ENCODE data around the gene ZNF853. TPM values are rescaled to one million over a fixed set of nuclear protein-coding genes. Genes with fewer than 3 reads are reported as not detected.

The ZNF853 gene
- total and polyA plus RNA-seq, 5 experiments from 2014 or later = 3.1 to 9.5 (median 8.2) TPM

DNA sequence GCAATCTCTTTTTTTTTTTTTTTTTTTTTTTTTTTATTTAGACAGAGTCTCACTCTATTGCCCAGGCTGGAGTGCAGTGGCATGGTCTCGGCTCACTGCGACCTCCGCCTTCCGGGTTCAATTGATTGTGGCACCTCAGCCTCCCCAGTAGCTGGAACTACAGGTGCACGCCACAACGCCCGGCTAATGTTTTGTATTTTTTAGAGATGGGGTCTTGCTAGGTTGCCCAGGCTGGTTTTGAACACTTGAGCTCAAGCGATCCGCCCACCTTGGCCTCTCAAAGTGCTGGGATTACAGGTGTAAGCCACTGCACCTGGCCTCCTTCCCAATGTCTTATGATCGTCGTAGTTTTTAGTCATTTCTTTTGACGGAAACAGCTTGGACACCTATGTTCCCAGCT, 6.6 kb upstream of the ZNF853 start:
- Mint-ChIP-seq H3K27ac (peak overlapping the region in 1 of 10 donors; percentile 33), H3K4me3 (no peak overlapping the region), H3K9me3 (peaks cover 0 to 1% (median 0%) of the 10 kb centered on the region in 9 donors), H3K4me1 (peaks cover 1 to 19% (median 15%) of the 10 kb centered on the region in 4 donors), H3K27me3 (no peaks in the 10 kb centered on the region), H3K36me3 (peaks cover 0 to 47% (median 9%) of the 10 kb centered on the region in 3 donors)
- DNase-seq = no peak
- no peak for ATAC-seq
- POLR2A ChIA-PET = no interaction called here

DNA sequence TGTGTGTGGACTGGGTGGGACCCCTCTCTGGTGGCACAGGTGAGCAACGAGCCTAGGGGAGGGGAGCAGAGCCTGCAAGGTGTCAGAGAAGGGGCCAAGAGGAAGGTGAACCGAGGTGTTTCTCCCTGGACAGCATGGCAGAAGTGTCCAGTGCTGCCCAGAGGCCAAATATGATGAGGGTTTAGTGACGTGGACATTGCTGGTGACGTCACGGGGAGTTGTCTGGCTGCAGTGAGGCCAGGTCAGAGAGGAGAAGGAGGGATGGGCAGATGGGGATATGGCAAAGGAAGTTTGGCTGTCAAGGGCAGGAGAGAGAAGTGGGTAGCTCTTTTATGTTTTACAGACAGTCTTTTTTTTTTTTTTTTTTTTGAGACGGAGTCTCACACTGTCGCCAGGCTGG, 2.6 kb upstream of the ZNF853 start:
- ATAC-seq = no peak
- Mint-ChIP-seq H3K9me3 (peaks cover 0 to 1% (median 0%) of the 10 kb centered on the region in 9 donors), H3K27me3 (peaks cover 0 to 2% (median 0%) of the 10 kb centered on the region in 5 donors), H3K27ac (peak overlapping the region in 5 of 10 donors; percentile 44 to 78 (median 57)), H3K4me1 (peaks cover 11 to 32% (median 19%) of the 10 kb centered on the region in 4 donors), H3K36me3 (peaks cover 0 to 19% (median 0%) of the 10 kb centered on the region in 3 donors), H3K4me3 (peak overlapping the region in 6 of 10 donors; percentile 23 to 84 (median 46))
- DNase-seq = no peak
- POLR2A ChIA-PET = interaction anchor here (0.9 kb wide), 1 partner anchor 53 kb away, joined by 4 read pairs; no protein-coding TSS in a partner anchor

DNA sequence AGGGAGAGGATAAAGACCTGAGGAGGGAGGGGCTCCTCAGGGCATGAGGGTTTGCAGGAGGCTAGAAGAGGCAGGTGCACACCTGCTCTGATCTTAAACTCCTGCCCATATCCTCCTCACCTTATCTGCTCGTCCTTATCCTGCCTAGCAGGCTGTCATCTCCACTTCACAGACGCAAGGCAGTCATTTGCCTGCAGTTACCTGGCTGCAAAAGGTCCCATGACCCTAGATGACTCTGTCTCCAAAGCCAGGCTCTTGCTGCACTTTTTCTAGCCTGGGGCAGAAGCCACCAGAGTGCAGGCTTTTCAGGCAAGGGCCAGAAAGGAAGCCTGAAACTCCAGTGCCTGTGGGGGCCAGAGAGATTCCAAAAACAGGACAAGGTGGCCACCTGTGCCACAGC, 1.7 kb upstream of the ZNF853 start:
- DNase-seq (no peak), ATAC-seq (no peak)
- H3K27me3 Mint-ChIP-seq = peaks cover 0 to 2% (median 0%) of the 10 kb centered on the region in 5 donors
- POLR2A ChIA-PET = no interaction called here
- peak overlapping the region in 3 of 10 donors; percentile 29 to 66 (median 60) for H3K27ac Mint-ChIP-seq
- H3K4me3 Mint-ChIP-seq = peak overlapping the region in 9 of 10 donors; percentile 18 to 93 (median 63)
- peaks cover 0 to 17% (median 0%) of the 10 kb centered on the region in 3 donors for H3K36me3 Mint-ChIP-seq
- H3K9me3 Mint-ChIP-seq = peaks cover 0 to 1% (median 0%) of the 10 kb centered on the region in 9 donors
- H3K4me1 Mint-ChIP-seq = peaks cover 15 to 36% (median 23%) of the 10 kb centered on the region in 4 donors

DNA sequence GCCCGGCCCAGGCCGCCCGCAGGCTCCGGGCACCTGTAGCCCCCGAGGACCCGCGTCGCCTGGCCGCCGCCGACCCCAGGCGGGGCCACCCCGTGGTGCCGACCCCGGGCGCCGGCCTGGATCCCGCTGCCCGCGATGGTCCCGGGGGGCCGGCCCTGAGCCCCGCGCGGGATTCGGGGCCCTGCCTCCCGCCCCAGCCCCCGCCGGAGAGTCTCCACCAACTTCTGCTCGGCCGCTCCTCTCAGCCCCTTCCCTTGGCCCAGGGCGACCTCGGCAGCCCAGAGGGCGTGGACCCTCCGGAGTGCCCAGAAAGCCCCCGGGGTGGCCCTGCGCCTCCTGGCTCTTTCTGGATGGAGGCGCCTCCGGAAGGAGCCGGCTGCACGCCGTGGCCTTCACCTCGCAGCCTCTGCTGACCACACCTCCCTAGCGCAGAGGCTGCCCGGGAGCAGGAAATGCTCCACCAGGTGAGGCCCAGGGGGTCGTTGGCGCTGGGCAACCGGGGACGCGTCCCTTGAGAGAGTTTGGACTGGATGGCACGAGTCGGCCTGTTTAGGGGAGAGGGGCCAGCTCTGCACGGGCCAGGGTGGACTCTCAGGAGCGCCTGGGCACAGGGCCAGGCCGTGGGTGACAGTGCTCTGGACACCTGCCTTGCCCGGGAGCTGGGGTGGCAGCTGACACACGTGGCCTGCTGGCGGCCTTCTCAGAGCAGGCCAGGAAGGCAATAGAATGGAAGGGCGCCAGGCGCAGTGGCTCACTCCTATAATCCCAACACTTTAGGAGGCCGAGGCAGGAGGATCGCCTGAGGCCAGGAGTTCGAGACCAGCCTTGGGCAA, 529 bp downstream of the ZNF853 start:
- Mint-ChIP-seq H3K27me3 (peaks cover 0 to 2% (median 0%) of the 10 kb centered on the region in 5 donors), H3K4me1 (peaks cover 15 to 57% (median 42%) of the 10 kb centered on the region in 4 donors), H3K36me3 (peaks cover 0 to 7% (median 0%) of the 10 kb centered on the region in 3 donors), H3K4me3 (peak overlapping the region; percentile 60 to 85 (median 69)), H3K27ac (peak overlapping the region in 8 of 10 donors; percentile 5 to 85 (median 54)), H3K9me3 (peaks cover 0 to 1% (median 0%) of the 10 kb centered on the region in 9 donors)
- peak; percentile 21 to 34 for ATAC-seq
- POLR2A ChIA-PET = interaction anchor here (0.5 to 1.8 kb wide), 5 partner anchors 9 to 108 kb away, joined by 3 to 6 read pairs (median 4); partner anchors contain the start of gene INTS15
- no peak for DNase-seq

DNA sequence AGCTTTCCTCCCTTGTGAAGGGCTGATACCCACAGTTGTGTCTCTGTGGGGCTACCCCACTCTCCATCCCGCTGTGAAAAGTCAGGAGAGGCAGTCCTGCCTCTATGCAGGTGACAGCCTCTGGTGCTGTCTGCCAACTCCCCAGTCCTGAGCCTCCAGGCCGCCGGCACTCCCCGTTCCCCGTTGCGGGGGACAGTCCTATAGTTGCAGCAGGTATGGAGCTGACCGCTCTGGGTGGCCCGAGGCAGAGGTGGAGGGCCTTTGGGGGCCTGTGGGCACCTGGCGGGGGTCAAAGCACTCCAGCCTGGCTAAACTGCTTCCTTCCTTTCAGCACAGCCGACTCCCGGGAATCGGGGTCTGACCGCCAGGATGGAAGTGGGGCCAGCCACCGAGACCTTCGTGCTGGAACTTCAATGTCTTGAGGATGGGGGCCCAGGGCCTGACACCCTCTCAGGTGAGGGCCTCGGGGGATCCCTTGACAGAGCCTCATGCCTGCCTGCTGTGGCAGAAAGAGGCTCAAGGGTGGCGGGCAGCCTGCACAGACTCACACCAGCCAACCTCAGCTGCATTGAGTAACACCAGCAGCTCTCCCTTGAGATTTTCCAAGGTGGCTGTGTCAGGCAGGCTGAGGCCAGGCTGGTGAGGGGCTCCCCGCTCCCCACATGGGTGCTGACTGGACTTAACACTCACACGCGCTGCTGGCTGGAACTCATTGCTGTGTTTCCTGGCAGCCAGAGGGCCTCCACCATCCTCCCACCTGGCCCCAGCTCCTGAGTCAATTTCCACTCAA, 1.6 kb downstream of the ZNF853 start:
- Mint-ChIP-seq H3K27ac (peak overlapping the region in 9 of 10 donors; percentile 26 to 85 (median 63)), H3K36me3 (peaks cover 5 to 14% (median 7%) of the 10 kb centered on the region in 3 donors), H3K27me3 (peaks cover 0 to 2% (median 0%) of the 10 kb centered on the region in 5 donors), H3K4me1 (peaks cover 18 to 62% (median 48%) of the 10 kb centered on the region in 4 donors), H3K9me3 (peaks cover 0 to 1% (median 0%) of the 10 kb centered on the region in 9 donors), H3K4me3 (peak overlapping the region; percentile 63 to 86 (median 70))
- POLR2A ChIA-PET = interaction anchor here (0.5 to 1.8 kb wide), 6 partner anchors 10 to 107 kb away, joined by 3 to 6 read pairs (median 3); partner anchors contain the start of gene INTS15
- no peak for DNase-seq
- ATAC-seq = no peak

DNA sequence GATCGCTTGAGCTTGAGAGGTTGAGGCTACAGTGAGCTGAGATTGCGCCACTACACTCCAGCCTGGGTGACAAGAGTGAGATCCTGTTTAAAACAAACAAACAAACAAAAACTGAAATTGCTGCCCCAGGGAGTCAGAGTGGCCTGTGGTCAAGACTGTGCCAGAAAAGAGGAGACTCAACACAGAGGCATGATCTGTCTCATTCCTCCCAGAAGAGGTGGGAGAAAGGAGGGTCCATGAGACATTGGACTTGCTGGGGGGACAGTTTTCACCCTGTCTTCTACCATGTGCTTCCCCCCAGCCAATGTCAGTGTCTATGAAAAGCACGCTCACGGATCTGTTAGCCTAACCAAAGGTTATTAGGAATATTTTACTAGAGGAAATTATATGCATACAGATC, 3.2 kb downstream of the ZNF853 start:
- Mint-ChIP-seq H3K9me3 (no peaks in the 10 kb centered on the region), H3K4me3 (peak overlapping the region in 2 of 10 donors; percentile 13 to 24), H3K36me3 (peaks cover 5 to 17% (median 12%) of the 10 kb centered on the region in 3 donors), H3K4me1 (peaks cover 18 to 65% (median 54%) of the 10 kb centered on the region in 4 donors), H3K27ac (peak overlapping the region in 6 of 10 donors; percentile 8 to 85 (median 51)), H3K27me3 (peaks cover 0 to 2% (median 0%) of the 10 kb centered on the region in 5 donors)
- POLR2A ChIA-PET = interaction anchor here (1.4 kb wide), 1 partner anchor 19 kb away, joined by 3 read pairs; the partner anchor contains the start of gene ZNF316
- DNase-seq = no peak
- ATAC-seq = no peak

DNA sequence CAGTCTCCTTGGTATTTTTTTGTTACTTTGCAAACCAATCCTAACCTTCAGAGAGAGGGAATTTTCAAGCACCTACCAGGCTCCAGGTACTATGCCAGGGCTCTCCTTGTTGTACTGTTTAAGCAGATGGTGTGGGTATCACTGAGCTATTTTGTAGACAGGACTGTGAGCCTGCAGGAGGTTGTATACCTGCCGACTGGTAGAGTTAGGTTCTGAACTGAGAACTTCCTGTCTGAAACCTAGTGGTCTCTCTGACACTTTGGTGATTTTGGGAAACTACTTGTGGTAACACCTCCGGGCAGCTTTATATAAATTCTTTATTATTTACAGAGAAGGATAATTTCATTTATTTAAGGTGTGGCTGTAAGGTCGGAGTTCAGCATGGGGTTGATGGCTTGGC, 4.6 kb downstream of the ZNF853 start:
- DNase-seq = no peak
- peak overlapping the region in 9 of 10 donors; percentile 44 to 91 (median 63) for H3K27ac Mint-ChIP-seq

DNA sequence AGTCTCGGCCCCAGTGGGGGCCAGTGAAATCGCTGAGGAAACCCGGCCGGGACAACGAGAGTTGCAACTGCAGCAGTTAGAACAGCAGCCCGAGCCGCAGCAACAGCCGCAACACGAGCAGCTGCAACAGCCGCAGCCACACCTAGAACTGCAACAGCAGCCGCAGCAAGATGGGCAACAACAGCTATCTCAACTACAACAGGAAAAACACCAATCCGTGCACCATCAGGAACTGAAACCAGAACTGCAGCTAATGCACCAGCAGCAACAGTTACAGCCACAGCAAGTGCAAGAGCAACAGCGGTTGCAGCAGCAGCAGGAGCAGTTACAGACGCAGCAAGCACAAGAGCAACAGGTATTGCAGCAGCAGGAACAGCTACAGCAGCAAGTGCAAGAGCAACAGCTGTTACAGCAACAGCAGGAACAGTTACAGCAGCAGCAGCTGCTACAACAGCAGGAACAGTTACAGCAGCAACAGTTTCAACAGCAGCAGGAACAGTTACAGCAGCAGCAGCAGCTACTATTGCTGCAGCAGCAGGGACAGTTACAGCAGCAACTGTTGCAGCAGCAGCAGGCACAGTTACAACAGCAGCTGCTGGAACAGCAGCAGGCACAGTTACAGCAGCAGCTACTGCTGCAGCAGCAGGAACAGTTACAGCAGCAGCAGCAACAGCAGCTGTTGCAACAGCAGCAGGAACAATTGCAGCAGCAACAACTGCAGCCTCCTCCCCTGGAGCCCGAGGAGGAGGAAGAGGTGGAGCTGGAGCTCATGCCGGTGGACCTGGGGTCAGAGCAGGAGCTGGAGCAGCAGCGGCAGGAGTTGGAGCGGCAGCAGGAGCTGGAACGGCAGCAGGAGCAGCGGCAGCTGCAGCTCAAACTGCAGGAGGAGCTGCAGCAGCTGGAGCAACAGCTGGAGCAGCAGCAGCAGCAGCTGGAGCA, 6.1 kb downstream of the ZNF853 start:
- Mint-ChIP-seq H3K27me3 (no peaks in the 10 kb centered on the region), H3K9me3 (no peaks in the 10 kb centered on the region), H3K36me3 (peaks cover 5 to 20% (median 12%) of the 10 kb centered on the region in 3 donors), H3K4me1 (peaks cover 20 to 75% (median 60%) of the 10 kb centered on the region in 4 donors), H3K27ac (peak overlapping the region; percentile 22 to 92 (median 80)), H3K4me3 (peak overlapping the region; percentile 13 to 81 (median 70))
- ATAC-seq (no peak), DNase-seq (no peak)
- POLR2A ChIA-PET = interaction anchor here (0.9 to 1.5 kb wide), 3 partner anchors 15 to 44 kb away, joined by 3 to 6 read pairs (median 3); partner anchors contain the start of genes ZDHHC4 and ZNF316

More for the DNA sequence above, 4.6 kb downstream of the ZNF853 start:
- Mint-ChIP-seq H3K36me3 (peaks cover 5 to 20% (median 12%) of the 10 kb centered on the region in 3 donors), H3K4me1 (peaks cover 23 to 70% (median 60%) of the 10 kb centered on the region in 4 donors), H3K27me3 (no peaks in the 10 kb centered on the region), H3K9me3 (no peaks in the 10 kb centered on the region), H3K4me3 (peak overlapping the region in 9 of 10 donors; percentile 8 to 75 (median 55))
- POLR2A ChIA-PET = interaction anchor here (0.5 to 1.2 kb wide), 4 partner anchors 9 to 113 kb away, joined by 3 to 4 read pairs (median 4); partner anchors contain the start of gene INTS15
- ATAC-seq = no peak

DNA sequence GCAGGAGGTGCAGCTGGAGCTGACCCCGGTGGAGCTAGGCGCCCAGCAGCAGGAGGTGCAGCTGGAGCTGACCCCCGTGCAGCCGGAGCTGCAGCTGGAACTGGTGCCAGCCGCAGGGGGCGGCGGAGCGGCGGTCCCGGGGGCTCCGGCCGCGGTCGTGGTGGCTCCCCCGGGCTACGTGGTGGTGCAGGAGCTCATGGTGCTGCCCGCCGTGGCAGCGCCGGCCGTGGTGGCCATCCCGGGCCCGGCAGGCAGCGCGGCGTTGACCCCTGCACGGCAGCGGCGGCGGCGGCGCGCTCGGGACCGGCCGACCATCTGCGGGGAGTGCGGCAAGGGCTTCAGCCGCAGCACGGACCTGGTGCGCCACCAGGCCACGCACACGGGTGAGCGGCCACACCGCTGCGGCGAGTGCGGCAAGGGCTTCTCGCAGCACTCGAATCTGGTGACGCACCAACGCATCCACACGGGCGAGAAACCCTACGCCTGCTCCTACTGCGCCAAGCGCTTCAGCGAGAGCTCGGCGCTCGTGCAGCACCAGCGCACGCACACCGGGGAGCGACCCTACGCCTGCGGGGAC, 6.8 kb downstream of the ZNF853 start:
- no peak overlapping the region for H3K27ac Mint-ChIP-seq
- POLR2A ChIA-PET = interaction anchor here (0.6 to 1.5 kb wide), 2 partner anchors 15 to 33 kb away, joined by 3 to 6 read pairs; partner anchors contain the start of genes INTS15 and ZNF316
- H3K9me3 Mint-ChIP-seq = no peaks in the 10 kb centered on the region
- peaks cover 20 to 72% (median 59%) of the 10 kb centered on the region in 4 donors for H3K4me1 Mint-ChIP-seq
- no peaks in the 10 kb centered on the region for H3K27me3 Mint-ChIP-seq
- peaks cover 5 to 20% (median 12%) of the 10 kb centered on the region in 3 donors for H3K36me3 Mint-ChIP-seq
- DNase-seq (no peak), ATAC-seq (no peak)
- peak overlapping the region in 2 of 10 donors; percentile 55 to 81 for H3K4me3 Mint-ChIP-seq

DNA sequence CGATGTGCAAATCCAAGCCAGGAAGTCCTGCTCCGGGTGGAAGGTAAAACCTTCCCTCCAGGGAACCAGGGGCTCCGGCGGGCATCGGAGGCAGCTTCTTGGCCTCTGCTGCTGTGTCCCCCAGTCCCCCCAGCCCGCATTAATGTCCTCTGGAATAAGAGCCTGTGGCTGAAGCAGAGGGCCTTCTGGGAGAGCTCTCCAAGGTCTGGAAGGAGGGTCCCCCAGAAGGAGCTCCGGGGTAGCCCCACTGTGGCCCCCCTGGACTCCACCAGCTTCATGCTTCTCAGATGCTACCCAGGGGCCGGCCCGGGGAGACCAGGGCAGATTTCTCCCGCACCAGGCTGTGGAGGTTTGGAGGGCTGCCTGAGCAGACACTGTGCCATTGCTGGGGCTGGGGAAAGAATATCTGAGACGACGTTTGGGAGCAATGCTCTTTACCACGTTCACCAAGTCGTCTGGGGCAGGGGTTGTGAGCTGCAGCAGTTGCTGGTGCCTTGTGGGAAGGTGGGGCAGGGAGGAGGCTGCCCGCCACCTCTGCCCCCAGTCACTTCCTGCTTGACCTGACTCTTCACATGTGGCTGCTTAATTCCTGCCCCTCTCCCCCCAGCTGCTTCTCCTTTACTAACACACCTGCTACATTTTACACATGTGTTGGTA, 8.3 kb downstream of the ZNF853 start:
- Mint-ChIP-seq H3K4me1 (peaks cover 18 to 60% (median 52%) of the 10 kb centered on the region in 4 donors), H3K4me3 (peak overlapping the region; percentile 68 to 93 (median 78)), H3K9me3 (no peaks in the 10 kb centered on the region), H3K27ac (peak overlapping the region; percentile 81 to 95 (median 92)), H3K27me3 (no peaks in the 10 kb centered on the region), H3K36me3 (peaks cover 5 to 13% (median 12%) of the 10 kb centered on the region in 3 donors)
- peak; percentile 71 to 83 for ATAC-seq
- POLR2A ChIA-PET = interaction anchor here (0.8 to 1.0 kb wide), 3 partner anchors 9 to 34 kb away, joined by 3 to 5 read pairs (median 3); partner anchors contain the start of genes INTS15 and ZNF316
- peak in 2 of 10 donors; percentile 27 to 33 for DNase-seq

Measured in naive thymus-derived CD8-positive, alpha-beta T cell (primary cell).